Keratinocyte (primary cell): ENCODE results near the gene FAM236B.
"Not testable (repeated sequence)": the region's sequence is repeated elsewhere in the genome, so short reads cannot be mapped to it uniquely, and the experiment has no call there.

Experiments
- CTCF ChIP-seq, 3 experiments: IDR thresholded peaks in 1 of 3; conservative IDR thresholded peaks in 1 of 3; optimal IDR thresholded peaks in 1 of 3; 2 replicates in 2 of 3; 3 replicates in 1 of 3; pipeline versions ENCODE3 to v1.5.1; 2011; ENCODE audit warnings: low read length in 3 of 3, mild to moderate bottlenecking in 3 of 3, moderate library complexity in 2 of 3, control low read depth in 1 of 3, inconsistent platforms in 1 of 3; ENCODE audit not compliant: insufficient read depth in 2 of 3; ENCODE audit errors: extremely low read depth in 1 of 3
- EZH2 ChIP-seq: IDR thresholded peaks from one replicate; pipeline ENCODE4 v1.6.1; 2012; ENCODE audit warnings: inconsistent platforms, mild to moderate bottlenecking, low read length, moderate library complexity

GRCh38 chrX:72788142-72788541 lies 5.7 kb upstream of the FAM236B start:
- TF ChIP-seq CTCF (optimal IDR thresholded peaks at IDR 0.05 in 1 of 3, IDR thresholded peaks at IDR 0.05 in 1 of 3, conservative IDR thresholded peaks at IDR 0.05 in 1 of 3; ENCODE audit: extremely low read depth in 1 of 3, insufficient read depth in 2 of 3, low read length in 3 of 3); EZH2: not testable (repeated sequence)
